ENCODE results near the gene PLCL2.

DNA sequence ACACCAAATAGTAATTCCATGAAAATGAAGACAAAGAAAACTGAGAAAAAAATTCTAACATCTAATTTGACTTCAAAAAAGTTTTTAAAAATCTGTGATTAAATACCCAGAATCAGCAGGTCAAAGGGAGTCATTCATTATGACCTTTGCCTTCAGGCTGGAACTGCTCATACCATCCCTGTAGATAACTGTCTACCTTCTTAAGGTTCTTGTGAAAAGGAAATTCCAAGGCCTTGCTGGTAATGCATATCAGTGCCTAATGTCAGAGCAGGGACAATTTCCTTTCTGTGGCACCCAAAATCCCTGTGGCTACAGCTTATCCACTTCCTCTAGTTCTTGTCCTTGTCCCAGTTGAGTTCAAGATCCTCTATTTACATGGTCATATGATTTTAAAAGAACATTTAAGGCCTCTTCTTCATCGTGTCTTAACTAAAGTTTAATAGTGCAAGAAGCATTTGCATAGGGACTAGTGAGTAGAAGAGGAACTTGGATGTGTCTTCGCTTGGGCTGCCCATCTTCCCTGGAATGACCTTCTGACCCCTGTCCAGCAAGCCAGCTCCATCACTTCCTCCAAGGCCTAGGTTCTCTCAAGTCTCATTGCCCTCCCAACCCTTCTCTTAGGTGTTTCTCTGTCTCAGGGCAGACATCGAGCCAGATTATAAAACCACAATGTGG lies 8.7 kb upstream of the PLCL2 start:
- TF ChIP-seq, protein P1, sequence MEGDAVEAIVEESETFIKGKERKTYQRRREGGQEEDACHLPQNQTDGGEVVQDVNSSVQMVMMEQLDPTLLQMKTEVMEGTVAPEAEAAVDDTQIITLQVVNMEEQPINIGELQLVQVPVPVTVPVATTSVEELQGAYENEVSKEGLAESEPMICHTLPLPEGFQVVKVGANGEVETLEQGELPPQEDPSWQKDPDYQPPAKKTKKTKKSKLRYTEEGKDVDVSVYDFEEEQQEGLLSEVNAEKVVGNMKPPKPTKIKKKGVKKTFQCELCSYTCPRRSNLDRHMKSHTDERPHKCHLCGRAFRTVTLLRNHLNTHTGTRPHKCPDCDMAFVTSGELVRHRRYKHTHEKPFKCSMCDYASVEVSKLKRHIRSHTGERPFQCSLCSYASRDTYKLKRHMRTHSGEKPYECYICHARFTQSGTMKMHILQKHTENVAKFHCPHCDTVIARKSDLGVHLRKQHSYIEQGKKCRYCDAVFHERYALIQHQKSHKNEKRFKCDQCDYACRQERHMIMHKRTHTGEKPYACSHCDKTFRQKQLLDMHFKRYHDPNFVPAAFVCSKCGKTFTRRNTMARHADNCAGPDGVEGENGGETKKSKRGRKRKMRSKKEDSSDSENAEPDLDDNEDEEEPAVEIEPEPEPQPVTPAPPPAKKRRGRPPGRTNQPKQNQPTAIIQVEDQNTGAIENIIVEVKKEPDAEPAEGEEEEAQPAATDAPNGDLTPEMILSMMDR (conservative IDR thresholded peaks at IDR 0.05; ENCODE audit: low read depth in 2 of 2) = no peak
- TF ChIP-seq, protein P2, sequence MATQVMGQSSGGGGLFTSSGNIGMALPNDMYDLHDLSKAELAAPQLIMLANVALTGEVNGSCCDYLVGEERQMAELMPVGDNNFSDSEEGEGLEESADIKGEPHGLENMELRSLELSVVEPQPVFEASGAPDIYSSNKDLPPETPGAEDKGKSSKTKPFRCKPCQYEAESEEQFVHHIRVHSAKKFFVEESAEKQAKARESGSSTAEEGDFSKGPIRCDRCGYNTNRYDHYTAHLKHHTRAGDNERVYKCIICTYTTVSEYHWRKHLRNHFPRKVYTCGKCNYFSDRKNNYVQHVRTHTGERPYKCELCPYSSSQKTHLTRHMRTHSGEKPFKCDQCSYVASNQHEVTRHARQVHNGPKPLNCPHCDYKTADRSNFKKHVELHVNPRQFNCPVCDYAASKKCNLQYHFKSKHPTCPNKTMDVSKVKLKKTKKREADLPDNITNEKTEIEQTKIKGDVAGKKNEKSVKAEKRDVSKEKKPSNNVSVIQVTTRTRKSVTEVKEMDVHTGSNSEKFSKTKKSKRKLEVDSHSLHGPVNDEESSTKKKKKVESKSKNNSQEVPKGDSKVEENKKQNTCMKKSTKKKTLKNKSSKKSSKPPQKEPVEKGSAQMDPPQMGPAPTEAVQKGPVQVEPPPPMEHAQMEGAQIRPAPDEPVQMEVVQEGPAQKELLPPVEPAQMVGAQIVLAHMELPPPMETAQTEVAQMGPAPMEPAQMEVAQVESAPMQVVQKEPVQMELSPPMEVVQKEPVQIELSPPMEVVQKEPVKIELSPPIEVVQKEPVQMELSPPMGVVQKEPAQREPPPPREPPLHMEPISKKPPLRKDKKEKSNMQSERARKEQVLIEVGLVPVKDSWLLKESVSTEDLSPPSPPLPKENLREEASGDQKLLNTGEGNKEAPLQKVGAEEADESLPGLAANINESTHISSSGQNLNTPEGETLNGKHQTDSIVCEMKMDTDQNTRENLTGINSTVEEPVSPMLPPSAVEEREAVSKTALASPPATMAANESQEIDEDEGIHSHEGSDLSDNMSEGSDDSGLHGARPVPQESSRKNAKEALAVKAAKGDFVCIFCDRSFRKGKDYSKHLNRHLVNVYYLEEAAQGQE (IDR thresholded peaks at IDR 0.05; ENCODE audit: unreplicated experiment) = no peak
- TF ChIP-seq EZH2 (IDR thresholded peaks at IDR 0.05; ENCODE audit: low read depth, unreplicated experiment) = no peak
- no peak for TF ChIP-seq POLR2AphosphoS5 (IDR thresholded peaks at IDR 0.05; ENCODE audit: low read depth)
- no peak for TF ChIP-seq EZH2phosphoT487 (IDR thresholded peaks at IDR 0.05; ENCODE audit: unreplicated experiment)
- TF ChIP-seq, protein P3, sequence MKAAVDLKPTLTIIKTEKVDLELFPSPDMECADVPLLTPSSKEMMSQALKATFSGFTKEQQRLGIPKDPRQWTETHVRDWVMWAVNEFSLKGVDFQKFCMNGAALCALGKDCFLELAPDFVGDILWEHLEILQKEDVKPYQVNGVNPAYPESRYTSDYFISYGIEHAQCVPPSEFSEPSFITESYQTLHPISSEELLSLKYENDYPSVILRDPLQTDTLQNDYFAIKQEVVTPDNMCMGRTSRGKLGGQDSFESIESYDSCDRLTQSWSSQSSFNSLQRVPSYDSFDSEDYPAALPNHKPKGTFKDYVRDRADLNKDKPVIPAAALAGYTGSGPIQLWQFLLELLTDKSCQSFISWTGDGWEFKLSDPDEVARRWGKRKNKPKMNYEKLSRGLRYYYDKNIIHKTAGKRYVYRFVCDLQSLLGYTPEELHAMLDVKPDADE (IDR thresholded peaks at IDR 0.05) = no peak

Data from GM23338 (cell line).